ENCODE data around the gene NFIB.

DNA sequence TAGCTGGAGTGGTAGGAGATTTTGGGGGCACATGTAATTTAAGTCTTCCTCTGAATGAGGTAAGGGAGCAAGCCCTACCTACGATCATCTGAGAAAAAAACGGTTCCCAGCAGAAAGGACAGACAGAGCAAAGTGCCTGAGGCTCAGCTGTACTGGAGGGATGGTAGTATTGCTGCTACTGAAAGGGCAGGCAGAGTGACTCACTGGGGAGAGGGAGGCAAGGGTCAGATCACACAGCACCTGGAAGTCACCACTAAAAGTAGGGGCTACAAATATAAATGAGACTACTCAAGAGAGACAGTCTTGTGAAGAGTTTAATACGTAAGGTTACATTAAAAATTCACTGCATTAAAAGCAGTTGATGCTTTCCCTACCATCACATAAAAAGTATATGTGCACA lies 75.9 kb downstream of the NFIB start:
- TF ChIP-seq, protein P1, sequence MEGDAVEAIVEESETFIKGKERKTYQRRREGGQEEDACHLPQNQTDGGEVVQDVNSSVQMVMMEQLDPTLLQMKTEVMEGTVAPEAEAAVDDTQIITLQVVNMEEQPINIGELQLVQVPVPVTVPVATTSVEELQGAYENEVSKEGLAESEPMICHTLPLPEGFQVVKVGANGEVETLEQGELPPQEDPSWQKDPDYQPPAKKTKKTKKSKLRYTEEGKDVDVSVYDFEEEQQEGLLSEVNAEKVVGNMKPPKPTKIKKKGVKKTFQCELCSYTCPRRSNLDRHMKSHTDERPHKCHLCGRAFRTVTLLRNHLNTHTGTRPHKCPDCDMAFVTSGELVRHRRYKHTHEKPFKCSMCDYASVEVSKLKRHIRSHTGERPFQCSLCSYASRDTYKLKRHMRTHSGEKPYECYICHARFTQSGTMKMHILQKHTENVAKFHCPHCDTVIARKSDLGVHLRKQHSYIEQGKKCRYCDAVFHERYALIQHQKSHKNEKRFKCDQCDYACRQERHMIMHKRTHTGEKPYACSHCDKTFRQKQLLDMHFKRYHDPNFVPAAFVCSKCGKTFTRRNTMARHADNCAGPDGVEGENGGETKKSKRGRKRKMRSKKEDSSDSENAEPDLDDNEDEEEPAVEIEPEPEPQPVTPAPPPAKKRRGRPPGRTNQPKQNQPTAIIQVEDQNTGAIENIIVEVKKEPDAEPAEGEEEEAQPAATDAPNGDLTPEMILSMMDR (IDR thresholded peaks at IDR 0.05), result no peak
- TF ChIP-seq POLR2AphosphoS5 (IDR thresholded peaks at IDR 0.05), result no peak

All from gastroesophageal sphincter (tissue), 3 donors.